Vagina (tissue), 2 donors: ENCODE measurements around the gene SYT1. TPM values are rescaled to one million over a fixed set of nuclear protein-coding genes. Genes with fewer than 3 reads are reported as not detected.

ENCODE experiments used
- DNase-seq, 2 donors: peaks; one replicate each; pipeline ENCODE4 v3.0.0-alpha.2; 2017; ENCODE audit errors: extremely low spot score in 2 of 2
- H3K27ac ChIP-seq: fragments of 200-600 bp; sonication (generic); one replicate; pipeline ENCODE4 v1.5.1; 2019
- H3K27me3 ChIP-seq: fragments of 200-600 bp; sonication (generic); one replicate; pipeline ENCODE4 v1.5.1; 2019
- H3K36me3 ChIP-seq, 2 donors: fragments of 200-600 bp; sonication (generic); one replicate each; pipeline ENCODE4 v1.5.1; 2017 to 2019
- H3K4me1 ChIP-seq: fragments of 200-600 bp; sonication (generic); one replicate; pipeline ENCODE4 v1.5.1; 2019
- H3K4me3 ChIP-seq, 2 donors: fragments of 200-600 bp; sonication (generic); 1 replicate in 1 of 2; 2 replicates in 1 of 2; pipeline ENCODE4 v1.5.1; 2016 to 2019
- H3K9me3 ChIP-seq: fragments of 200-600 bp; sonication (generic); one replicate; pipeline ENCODE4 v1.5.1; 2019
- POLR2A ChIP-seq, 2 donors: fragments of 450-650 bp; IDR thresholded peaks; one replicate each; pipeline ENCODE4 v1.6.1; 2017; ENCODE audit warnings: antibody characterized with exemption in 2 of 2, mild to moderate bottlenecking in 2 of 2, moderate library complexity in 2 of 2
- POLR2AphosphoS5 ChIP-seq, 2 donors: sonication (generic); formaldehyde crosslinking; IDR thresholded peaks; one replicate each; pipeline ENCODE4 v1.9.0; 2017; ENCODE audit warnings: antibody characterized with exemption in 2 of 2, mild to moderate bottlenecking in 2 of 2, low read depth in 1 of 2; ENCODE audit not compliant: insufficient read depth in 1 of 2
- intact Hi-C: fragments of 100-400 bp; cut with DNase I; formaldehyde crosslinking; loops from one replicate; pipeline ENCODE4 v1.15.1; 2023
- total RNA-seq: library from RNA; depleted of rRNA; stranded (reverse); fragments of >200 nt; gene quantifications from one replicate; pipeline ENCODE4 v1.2.3, GENCODE V29; 2016
- TF ChIP-seq, protein P1 (sequence below), 3 experiments: fragments of 450-650 bp in 2 of 3; fragments of 200-600 bp in 1 of 3; sonication (generic) in 1 of 3; IDR thresholded peaks; one replicate each; pipeline ENCODE4 v1.5.1; 2017 to 2019; ENCODE audit warnings: antibody characterized with exemption in 3 of 3, mild to moderate bottlenecking in 2 of 3, moderate library complexity in 2 of 3

SYT1 gene
- total RNA-seq, 1 donor from 2014 or later = 13.3 TPM

- no peaks in the 10 kb centered on the region for H3K27me3 ChIP-seq
Measured at GRCh38 chr12:79168687-79169086, 304.1 kb downstream of the SYT1 start.

DNA sequence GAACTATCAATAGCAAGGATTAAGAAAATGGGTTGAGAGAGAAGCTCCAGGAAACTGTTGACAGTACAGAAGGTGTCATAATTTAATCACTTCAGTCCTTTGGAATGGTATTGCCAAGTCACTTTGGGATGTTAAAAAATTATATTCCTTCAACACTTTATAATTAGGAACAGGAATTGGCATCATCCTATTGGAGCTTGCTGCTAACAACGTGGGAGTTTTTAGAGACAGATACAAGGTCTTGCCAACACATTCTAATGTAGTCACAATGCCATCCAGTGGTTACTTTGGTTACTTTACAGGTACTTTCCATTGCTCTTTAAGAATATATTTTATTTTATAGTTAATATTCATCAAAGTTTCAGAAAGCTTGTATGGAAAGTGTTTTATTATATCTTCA, 310.1 kb downstream of the SYT1 start:
- no peaks in the 10 kb centered on the region for H3K36me3 ChIP-seq
- no peak overlapping the region for H3K27ac ChIP-seq
- H3K4me3 ChIP-seq = no peak overlapping the region
- TF ChIP-seq POLR2A (IDR thresholded peaks at IDR 0.05) = no peak
- TF ChIP-seq POLR2AphosphoS5 (IDR thresholded peaks at IDR 0.05; ENCODE audit: insufficient read depth in 1 of 2, low read depth in 1 of 2) = no peak
- TF ChIP-seq, protein P1, sequence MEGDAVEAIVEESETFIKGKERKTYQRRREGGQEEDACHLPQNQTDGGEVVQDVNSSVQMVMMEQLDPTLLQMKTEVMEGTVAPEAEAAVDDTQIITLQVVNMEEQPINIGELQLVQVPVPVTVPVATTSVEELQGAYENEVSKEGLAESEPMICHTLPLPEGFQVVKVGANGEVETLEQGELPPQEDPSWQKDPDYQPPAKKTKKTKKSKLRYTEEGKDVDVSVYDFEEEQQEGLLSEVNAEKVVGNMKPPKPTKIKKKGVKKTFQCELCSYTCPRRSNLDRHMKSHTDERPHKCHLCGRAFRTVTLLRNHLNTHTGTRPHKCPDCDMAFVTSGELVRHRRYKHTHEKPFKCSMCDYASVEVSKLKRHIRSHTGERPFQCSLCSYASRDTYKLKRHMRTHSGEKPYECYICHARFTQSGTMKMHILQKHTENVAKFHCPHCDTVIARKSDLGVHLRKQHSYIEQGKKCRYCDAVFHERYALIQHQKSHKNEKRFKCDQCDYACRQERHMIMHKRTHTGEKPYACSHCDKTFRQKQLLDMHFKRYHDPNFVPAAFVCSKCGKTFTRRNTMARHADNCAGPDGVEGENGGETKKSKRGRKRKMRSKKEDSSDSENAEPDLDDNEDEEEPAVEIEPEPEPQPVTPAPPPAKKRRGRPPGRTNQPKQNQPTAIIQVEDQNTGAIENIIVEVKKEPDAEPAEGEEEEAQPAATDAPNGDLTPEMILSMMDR (IDR thresholded peaks at IDR 0.05) = peak in 1 of 3 experiments; percentile 13
- H3K27me3 ChIP-seq = no peaks in the 10 kb centered on the region
- H3K9me3 ChIP-seq = no peaks in the 10 kb centered on the region
- intact Hi-C loops = no loop called here
- peaks cover 4% of the 10 kb centered on the region for H3K4me1 ChIP-seq
- no peak for DNase-seq

More at GRCh38 chr12:79168687-79169086, 304.1 kb downstream of the SYT1 start:
- intact Hi-C loops = no loop called here
- Histone ChIP-seq H3K9me3 (no peaks in the 10 kb centered on the region), H3K36me3 (no peaks in the 10 kb centered on the region), H3K4me1 (peaks cover 4% of the 10 kb centered on the region), H3K27ac (no peak overlapping the region), H3K4me3 (no peak overlapping the region)
- no peak for TF ChIP-seq POLR2A (IDR thresholded peaks at IDR 0.05)
- no peak for TF ChIP-seq POLR2AphosphoS5 (IDR thresholded peaks at IDR 0.05; ENCODE audit: insufficient read depth in 1 of 2, low read depth in 1 of 2)
- TF ChIP-seq, protein P1 (IDR thresholded peaks at IDR 0.05) = no peak
- no peak for DNase-seq

- Histone ChIP-seq H3K36me3 (no peaks in the 10 kb centered on the region), H3K27me3 (no peaks in the 10 kb centered on the region), H3K4me1 (no peaks in the 10 kb centered on the region), H3K4me3 (no peak overlapping the region), H3K9me3 (no peaks in the 10 kb centered on the region), H3K27ac (no peak overlapping the region)
- intact Hi-C loops = no loop called here
- no peak for DNase-seq
- TF ChIP-seq POLR2AphosphoS5 (IDR thresholded peaks at IDR 0.05; ENCODE audit: insufficient read depth in 1 of 2, low read depth in 1 of 2) = no peak
Measured at GRCh38 chr12:79183003-79183402, 318.4 kb downstream of the SYT1 start.

GRCh38 chr12:79183926-79184325, 319.4 kb downstream of the SYT1 start:
- H3K27ac ChIP-seq = no peak overlapping the region
- no peaks in the 10 kb centered on the region for H3K4me1 ChIP-seq
- no peaks in the 10 kb centered on the region for H3K27me3 ChIP-seq
- H3K36me3 ChIP-seq = no peaks in the 10 kb centered on the region
- DNase-seq = no peak
- no peaks in the 10 kb centered on the region for H3K9me3 ChIP-seq
- H3K4me3 ChIP-seq = no peak overlapping the region
- TF ChIP-seq POLR2A (IDR thresholded peaks at IDR 0.05) (no peak), POLR2AphosphoS5 (IDR thresholded peaks at IDR 0.05; ENCODE audit: insufficient read depth in 1 of 2, low read depth in 1 of 2) (no peak)
- TF ChIP-seq, protein P1 (IDR thresholded peaks at IDR 0.05) = no peak
- intact Hi-C loops = no loop called here

- no peaks in the 10 kb centered on the region for H3K36me3 ChIP-seq
- H3K4me1 ChIP-seq = no peaks in the 10 kb centered on the region
- intact Hi-C loops = no loop called here
- H3K27ac ChIP-seq = no peak overlapping the region
- no peak overlapping the region for H3K4me3 ChIP-seq
- H3K9me3 ChIP-seq = no peaks in the 10 kb centered on the region
- no peaks in the 10 kb centered on the region for H3K27me3 ChIP-seq
- no peak for TF ChIP-seq POLR2AphosphoS5 (IDR thresholded peaks at IDR 0.05; ENCODE audit: insufficient read depth in 1 of 2, low read depth in 1 of 2)
- TF ChIP-seq, protein P1 (IDR thresholded peaks at IDR 0.05) = no peak
- no peak for TF ChIP-seq POLR2A (IDR thresholded peaks at IDR 0.05)
- DNase-seq = no peak
Measured at GRCh38 chr12:79186506-79186905, 321.9 kb downstream of the SYT1 start.
